ENCODE data around the gene DNAH3.
"Not testable (repeated sequence)": the region's sequence is repeated elsewhere in the genome, so short reads cannot be mapped to it uniquely, and the experiment has no call there.

The DNAH3 gene

GRCh38 chr16:21150375-21151001 is at the start of gene DNAH3:
Gene DNAH3, minus strand, starts transcription at chr16:21150846. Its CDS starts 527 bp downstream, at chr16:21150319.
- in situ Hi-C loops (cut with HindIII; ENCODE audit: low sequenced_read_pairs): no loop called here

GRCh38 chr16:21199607-21200218 is 49.1 kb upstream of the DNAH3 start:
- in situ Hi-C loops (cut with HindIII; ENCODE audit: low sequenced_read_pairs): loop anchor here (25.0 kb wide), 1 partner anchor 88 kb away; the partner anchor contains the start of gene CRYM

- in situ Hi-C loops (cut with HindIII; ENCODE audit: low sequenced_read_pairs): loop anchor here (25.0 kb wide), 1 partner anchor 90 kb away; the partner anchor contains the start of gene CRYM
Measured at GRCh38 chr16:21197621-21198020, 47.0 kb upstream of the DNAH3 start.

- in situ Hi-C loops (cut with HindIII; ENCODE audit: low sequenced_read_pairs): loop anchor here (25.0 kb wide), 1 partner anchor 90 kb away; the partner anchor contains the start of gene CRYM
Measured at GRCh38 chr16:21197112-21197511, 46.5 kb upstream of the DNAH3 start.

- in situ Hi-C loops (cut with HindIII; ENCODE audit: low sequenced_read_pairs): loop anchor here (25.0 kb wide), 1 partner anchor 92 kb away; the partner anchor contains the start of gene CRYM
Measured at GRCh38 chr16:21195330-21195729, 44.7 kb upstream of the DNAH3 start.

- in situ Hi-C loops (cut with HindIII; ENCODE audit: low sequenced_read_pairs): loop anchor here (25.0 kb wide), 1 partner anchor 92 kb away; the partner anchor contains the start of gene CRYM
Measured at GRCh38 chr16:21194771-21195301, 44.2 kb upstream of the DNAH3 start.

- in situ Hi-C loops (cut with HindIII; ENCODE audit: low sequenced_read_pairs): loop anchor here (25.0 kb wide), 1 partner anchor 94 kb away; the partner anchor contains the start of gene CRYM
Measured at GRCh38 chr16:21192991-21193390, 42.3 kb upstream of the DNAH3 start.

GRCh38 chr16:21190599-21190998 is 40.0 kb upstream of the DNAH3 start:
- in situ Hi-C loops (cut with HindIII; ENCODE audit: low sequenced_read_pairs): loop anchor here (25.0 kb wide), 1 partner anchor 97 kb away; the partner anchor contains the start of gene CRYM

GRCh38 chr16:21190013-21190412 is 39.4 kb upstream of the DNAH3 start:
- in situ Hi-C loops (cut with HindIII; ENCODE audit: low sequenced_read_pairs): loop anchor here (25.0 kb wide), 1 partner anchor 97 kb away; the partner anchor contains the start of gene CRYM

- in situ Hi-C loops (cut with HindIII; ENCODE audit: low sequenced_read_pairs): loop anchor here (25.0 kb wide), 1 partner anchor 98 kb away; the partner anchor contains the start of gene CRYM
Measured at GRCh38 chr16:21189311-21189710, 38.7 kb upstream of the DNAH3 start.

GRCh38 chr16:21186326-21186691 is 35.7 kb upstream of the DNAH3 start:
- in situ Hi-C loops (cut with HindIII; ENCODE audit: low sequenced_read_pairs): loop anchor here (25.0 kb wide), 1 partner anchor 101 kb away; the partner anchor contains the start of gene CRYM

GRCh38 chr16:21185659-21186325 is 35.1 kb upstream of the DNAH3 start:
- in situ Hi-C loops (cut with HindIII; ENCODE audit: low sequenced_read_pairs): loop anchor here (25.0 kb wide), 1 partner anchor 102 kb away; the partner anchor contains the start of gene CRYM

- in situ Hi-C loops (cut with HindIII; ENCODE audit: low sequenced_read_pairs): loop anchor here (25.0 kb wide), 1 partner anchor 102 kb away; the partner anchor contains the start of gene CRYM
Measured at GRCh38 chr16:21184834-21185233, 34.2 kb upstream of the DNAH3 start.

- in situ Hi-C loops (cut with HindIII; ENCODE audit: low sequenced_read_pairs): loop anchor here (25.0 kb wide), 1 partner anchor 103 kb away; the partner anchor contains the start of gene CRYM
Measured at GRCh38 chr16:21183995-21184394, 33.3 kb upstream of the DNAH3 start.

- in situ Hi-C loops (cut with HindIII; ENCODE audit: low sequenced_read_pairs): loop anchor here (25.0 kb wide), 1 partner anchor 107 kb away; the partner anchor contains the start of gene CRYM
Measured at GRCh38 chr16:21179983-21180365, 29.3 kb upstream of the DNAH3 start.

GRCh38 chr16:21179126-21179982 is 28.7 kb upstream of the DNAH3 start:
- in situ Hi-C loops (cut with HindIII; ENCODE audit: low sequenced_read_pairs): loop anchor here (25.0 kb wide), 1 partner anchor 108 kb away; the partner anchor contains the start of gene CRYM

GRCh38 chr16:21175397-21175796 is 24.8 kb upstream of the DNAH3 start:
- in situ Hi-C loops (cut with HindIII; ENCODE audit: low sequenced_read_pairs): loop anchor here (25.0 kb wide), 1 partner anchor 112 kb away; the partner anchor contains the start of gene CRYM

GRCh38 chr16:21172650-21173049 is 22.0 kb upstream of the DNAH3 start:
- in situ Hi-C loops (cut with HindIII; ENCODE audit: low sequenced_read_pairs): no loop called here

GRCh38 chr16:21170116-21170515 is 19.5 kb upstream of the DNAH3 start:
- in situ Hi-C loops (cut with HindIII; ENCODE audit: low sequenced_read_pairs): not testable (repeated sequence)
